ENCODE data around the gene SLC6A2.
"Not testable (repeated sequence)": the region's sequence is repeated elsewhere in the genome, so short reads cannot be mapped to it uniquely, and the experiment has no call there.

SLC6A2 gene

GRCh38 chr16:55655897-55656681 lies at the start of gene SLC6A2:
TSS of gene SLC6A2 (plus strand) at chr16:55655988. CDS start at chr16:55656695, 707 bp downstream.
- no peak for DNase-seq

GRCh38 chr16:55613613-55614335 lies 42.0 kb upstream of the SLC6A2 start:
- no peak for DNase-seq

- no peak for DNase-seq
Observed at GRCh38 chr16:55615071-55615470, 40.7 kb upstream of the SLC6A2 start.

- DNase-seq, result not testable (repeated sequence)
Observed at GRCh38 chr16:55615670-55616069, 40.1 kb upstream of the SLC6A2 start.

- no peak for DNase-seq
Observed at GRCh38 chr16:55621771-55622170, 34.0 kb upstream of the SLC6A2 start.

GRCh38 chr16:55622272-55622671 lies 33.5 kb upstream of the SLC6A2 start:
- no peak for DNase-seq

GRCh38 chr16:55622930-55623561 lies 32.7 kb upstream of the SLC6A2 start:
- no peak for DNase-seq

- no peak for DNase-seq
Observed at GRCh38 chr16:55623640-55624039, 32.1 kb upstream of the SLC6A2 start.

- DNase-seq, result no peak
Observed at GRCh38 chr16:55624696-55625095, 31.1 kb upstream of the SLC6A2 start.

- DNase-seq, result no peak
Observed at GRCh38 chr16:55625843-55626242, 29.9 kb upstream of the SLC6A2 start.

GRCh38 chr16:55628306-55628968 lies 27.4 kb upstream of the SLC6A2 start:
- DNase-seq, result no peak

- no peak for DNase-seq
Observed at GRCh38 chr16:55630774-55631173, 25.0 kb upstream of the SLC6A2 start.

GRCh38 chr16:55632259-55632658 lies 23.5 kb upstream of the SLC6A2 start:
- no peak for DNase-seq

GRCh38 chr16:55634193-55634592 lies 21.6 kb upstream of the SLC6A2 start:
- no peak for DNase-seq

GRCh38 chr16:55638256-55638655 lies 17.5 kb upstream of the SLC6A2 start:
- DNase-seq, result no peak

- DNase-seq, result no peak
Observed at GRCh38 chr16:55640701-55641327, 15.0 kb upstream of the SLC6A2 start.

- no peak for DNase-seq
Observed at GRCh38 chr16:55641430-55642056, 14.2 kb upstream of the SLC6A2 start.

- no peak for DNase-seq
Observed at GRCh38 chr16:55642611-55643010, 13.2 kb upstream of the SLC6A2 start.

- DNase-seq, result no peak
Observed at GRCh38 chr16:55643161-55643970, 12.4 kb upstream of the SLC6A2 start.

- DNase-seq, result no peak
Observed at GRCh38 chr16:55645986-55646385, 9.8 kb upstream of the SLC6A2 start.

GRCh38 chr16:55647343-55647742 lies 8.4 kb upstream of the SLC6A2 start:
- DNase-seq, result no peak
